Hematopoietic multipotent progenitor cell treated with erythropoietin and hydrocortisone succinate and interleukin-3 and kit ligand, for 17 days (in vitro differentiated cells): ENCODE measurements around the gene SPTBN1.
A peak's percentile ranks its signal among the peaks of the same experiment; 100 is the strongest.

ENCODE experiments used
- DNase-seq: peaks from one replicate; pipeline ENCODE4 v3.0.0-alpha.2; 2015; ENCODE audit warnings: low spot score

Gene SPTBN1

DNA sequence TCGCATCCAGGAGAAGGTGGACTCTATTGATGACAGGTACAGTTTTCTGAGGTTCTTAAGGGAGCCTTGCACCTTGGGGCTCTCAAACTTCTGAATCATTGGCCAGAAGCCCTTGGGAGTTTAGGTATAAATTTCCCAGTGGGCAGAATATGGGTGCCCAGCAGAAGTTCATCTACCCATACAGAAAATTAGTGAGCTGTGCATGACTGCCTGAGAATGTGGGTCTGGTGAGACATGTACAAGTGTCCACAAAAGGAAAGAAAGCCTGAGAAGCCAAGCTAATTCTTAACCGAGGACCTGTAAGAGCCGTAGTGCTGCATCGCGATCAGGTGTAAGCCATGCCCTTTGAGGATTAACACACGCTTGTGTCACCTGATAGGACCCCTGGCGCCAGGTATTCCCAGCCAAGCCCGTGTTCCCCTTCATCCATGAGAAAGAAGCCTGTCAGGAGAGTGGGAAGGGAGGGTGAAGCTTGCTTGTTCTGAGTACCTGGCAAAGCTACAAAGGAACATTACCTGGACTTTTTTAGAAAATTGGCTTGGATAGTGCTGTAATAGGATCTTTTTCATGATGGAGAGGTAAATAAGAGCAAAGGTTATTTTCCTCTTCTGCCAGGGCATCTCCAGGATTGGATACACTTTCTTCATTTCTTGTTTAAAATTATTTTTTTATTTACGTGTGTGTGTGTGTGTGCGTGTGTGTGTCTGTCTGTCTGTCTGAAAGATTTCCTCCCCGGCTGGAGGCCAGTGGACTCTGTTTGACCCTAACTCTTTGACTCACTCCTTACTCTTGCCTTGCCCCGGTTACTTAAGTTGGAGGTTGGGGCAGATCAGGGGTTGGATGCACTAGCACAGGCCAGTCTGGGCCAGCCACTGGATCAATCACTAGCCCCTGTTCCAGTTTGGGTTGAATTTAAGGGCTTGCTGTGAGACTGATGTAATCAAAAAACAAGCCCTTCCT lies 176.9 kb downstream of the SPTBN1 start:
- no peak for DNase-seq

DNA sequence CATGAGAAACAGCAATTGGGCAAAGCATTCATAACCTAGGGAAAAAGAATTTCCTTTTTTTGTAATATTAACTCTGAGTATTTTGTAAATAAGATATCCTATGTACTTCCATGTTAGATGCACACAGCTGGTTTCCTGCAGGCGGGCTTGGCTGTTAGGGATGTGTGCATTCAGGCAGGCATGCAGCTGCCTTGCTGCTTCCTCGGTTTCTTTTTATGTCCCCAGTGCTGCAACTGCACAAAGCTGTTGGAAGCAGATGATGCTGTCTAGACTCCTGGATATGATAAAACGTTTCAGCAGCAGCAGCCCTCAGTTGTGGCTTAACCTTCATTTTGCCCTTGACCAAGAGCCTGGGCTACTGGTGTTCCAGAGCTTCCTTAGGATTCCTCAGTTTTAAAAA lies 177.9 kb downstream of the SPTBN1 start:
- no peak for DNase-seq

DNA sequence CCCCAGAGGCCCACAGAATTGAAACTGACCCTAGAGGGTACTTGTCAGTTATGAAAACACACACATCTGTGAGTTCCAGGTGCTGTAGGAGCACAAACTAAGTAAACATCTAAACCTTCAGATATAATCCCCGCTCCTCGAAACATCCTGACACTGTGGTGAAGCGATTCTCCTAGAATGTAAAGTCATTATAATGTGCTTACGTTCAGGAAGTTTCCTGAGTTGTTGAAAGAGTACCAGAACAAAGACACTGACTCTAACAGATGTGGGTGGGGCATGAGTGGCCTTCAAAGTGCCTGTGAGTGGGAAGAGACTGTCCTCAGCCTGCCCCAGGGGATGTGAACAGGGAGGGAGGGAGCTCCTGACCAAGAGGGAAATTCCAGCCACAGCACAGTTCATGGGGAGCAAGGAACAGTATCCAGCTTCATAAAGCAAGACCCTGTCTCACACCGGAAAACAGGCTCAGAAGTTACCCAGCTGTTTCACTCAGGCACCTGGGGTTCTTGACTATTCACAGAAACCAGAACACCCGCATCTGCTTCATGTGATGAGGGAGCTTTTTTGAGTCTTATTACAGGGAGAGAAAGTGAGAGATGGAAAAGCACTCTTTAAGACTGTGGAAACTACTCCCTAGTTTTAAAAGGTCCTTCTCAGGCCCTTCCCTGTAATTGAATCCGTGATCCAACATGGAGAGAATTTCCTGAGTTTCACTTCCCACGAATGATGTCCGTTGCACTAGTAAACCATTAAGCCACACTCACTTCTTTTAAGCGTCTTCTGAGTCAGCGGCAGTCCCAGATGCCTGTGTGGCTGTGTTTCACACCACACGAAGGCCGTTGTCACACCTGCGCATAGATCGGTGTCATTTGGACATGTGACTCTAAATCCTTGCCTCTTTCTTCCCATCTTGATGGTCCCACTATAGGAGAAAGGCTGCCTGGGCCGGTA lies 178.7 kb downstream of the SPTBN1 start:
- DNase-seq: no peak

DNA sequence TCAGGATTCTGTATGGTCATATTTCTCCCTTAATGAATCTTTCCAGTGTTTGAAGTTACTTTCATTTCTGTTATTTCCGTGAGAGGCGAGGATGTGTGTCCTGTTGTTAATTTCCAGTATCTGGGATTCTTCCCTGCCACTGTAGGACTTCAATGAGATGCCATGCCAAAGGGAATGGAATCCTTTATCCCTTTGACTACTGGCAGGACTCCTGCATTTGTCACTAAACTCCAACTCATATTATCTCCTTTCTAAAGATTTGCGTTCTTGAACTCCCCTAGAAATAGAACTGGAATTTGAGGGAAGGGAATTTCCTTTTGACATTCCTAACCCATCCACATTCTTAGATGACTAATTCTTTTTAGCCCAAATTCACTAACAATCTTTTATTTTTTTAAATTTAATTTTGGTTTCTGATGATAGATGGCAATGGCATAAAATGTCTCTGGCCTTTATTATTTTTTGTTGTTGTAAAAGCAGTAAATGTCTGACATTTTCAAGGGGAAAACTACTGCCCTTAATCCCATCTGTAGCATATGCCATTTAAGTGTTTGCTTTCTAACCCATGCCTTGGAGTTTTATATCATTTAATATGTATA lies 179.5 kb downstream of the SPTBN1 start:
- DNase-seq: no peak

DNA sequence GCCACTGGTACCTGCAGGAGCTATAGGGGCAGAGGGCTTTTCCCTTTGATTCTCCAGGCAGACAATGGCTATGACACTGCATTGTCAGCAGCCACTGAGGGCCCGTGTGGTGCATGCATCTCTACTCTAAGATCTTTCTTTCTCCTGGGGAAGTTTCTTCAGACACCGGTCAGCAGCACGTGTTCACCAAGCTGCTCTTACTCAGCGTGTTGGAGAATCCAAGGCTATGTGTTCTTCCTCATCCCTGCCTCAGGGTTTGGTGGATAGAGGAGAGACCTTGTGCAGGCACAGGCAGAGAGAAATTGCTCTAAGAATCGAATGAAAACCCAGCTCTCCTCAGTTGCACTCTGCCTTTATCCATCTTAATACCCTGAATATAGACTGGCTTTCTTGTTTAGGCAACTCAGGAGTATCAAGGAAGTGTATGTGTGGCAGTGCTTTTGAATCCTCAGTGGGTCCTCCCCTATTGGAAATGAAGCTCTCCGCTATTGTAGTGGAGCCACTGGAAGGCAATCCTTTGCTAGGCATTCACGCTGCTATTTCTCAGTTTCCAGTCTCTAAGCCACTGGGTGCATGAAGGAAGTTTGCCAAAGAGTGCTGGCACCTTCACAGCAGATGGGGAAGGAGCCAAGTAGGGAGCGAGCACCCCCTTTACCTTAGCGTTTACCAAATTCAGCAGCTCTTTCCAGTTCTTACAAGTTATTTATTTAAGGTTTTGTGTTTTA lies 180.4 kb downstream of the SPTBN1 start:
- DNase-seq: no peak

DNA sequence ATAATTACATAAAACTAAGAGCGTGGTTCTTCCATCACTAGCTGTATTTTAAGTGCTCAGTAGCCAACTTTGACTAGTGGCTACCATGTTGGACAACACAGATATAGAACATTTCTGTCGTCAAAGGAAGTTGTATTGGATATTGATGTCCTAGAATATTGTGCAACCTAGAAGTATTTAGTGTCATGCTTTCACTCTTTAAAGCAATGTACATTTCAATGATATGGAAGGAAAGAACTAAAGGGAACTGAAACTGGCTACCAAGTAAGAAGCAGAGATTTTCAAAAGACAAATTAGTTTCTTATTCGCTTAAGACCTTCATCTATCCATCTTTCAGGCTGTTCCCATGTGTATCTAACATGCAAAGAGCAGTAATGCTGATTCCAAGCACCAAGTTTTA lies 182.0 kb downstream of the SPTBN1 start:
- DNase-seq: no peak

DNA sequence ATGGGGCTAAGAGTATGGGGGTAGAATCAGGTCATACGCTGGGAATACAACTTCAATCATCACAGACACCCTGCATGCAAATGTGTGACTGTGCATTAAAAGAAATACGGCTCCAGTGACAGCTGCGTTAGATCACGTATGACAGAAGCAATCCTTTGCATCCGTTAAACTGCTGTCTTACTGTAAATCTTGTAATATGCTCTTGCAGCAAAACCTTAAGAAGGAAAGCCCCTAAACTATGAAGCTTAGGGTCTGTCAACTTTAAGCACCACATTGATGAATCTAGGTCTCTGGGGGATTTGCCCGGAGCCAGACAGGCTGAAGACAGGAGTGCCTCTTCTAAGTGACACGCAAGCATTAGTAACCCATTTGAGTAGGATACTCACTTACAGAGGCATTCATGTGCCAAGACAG lies 182.7 kb downstream of the SPTBN1 start:
- no peak for DNase-seq

DNA sequence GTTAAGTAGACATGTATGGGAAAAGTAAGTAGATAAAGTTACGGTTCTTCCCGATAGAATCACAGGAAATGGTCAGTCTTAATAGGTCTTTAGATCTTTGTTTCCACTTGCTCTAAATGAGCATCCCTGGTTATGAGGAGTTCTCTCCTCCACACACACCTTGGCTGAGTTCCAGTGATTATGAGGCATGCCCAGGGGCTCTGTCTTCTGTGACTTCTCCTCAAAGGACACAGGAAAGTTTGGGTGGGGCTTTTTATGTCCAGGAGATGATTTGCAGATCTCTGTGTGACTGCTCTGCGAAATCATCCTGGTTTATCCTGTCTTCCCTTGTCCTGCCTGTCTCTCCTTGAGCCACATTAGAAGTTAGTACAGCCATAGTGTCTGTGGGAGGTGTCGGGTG lies 183.5 kb downstream of the SPTBN1 start:
- no peak for DNase-seq

DNA sequence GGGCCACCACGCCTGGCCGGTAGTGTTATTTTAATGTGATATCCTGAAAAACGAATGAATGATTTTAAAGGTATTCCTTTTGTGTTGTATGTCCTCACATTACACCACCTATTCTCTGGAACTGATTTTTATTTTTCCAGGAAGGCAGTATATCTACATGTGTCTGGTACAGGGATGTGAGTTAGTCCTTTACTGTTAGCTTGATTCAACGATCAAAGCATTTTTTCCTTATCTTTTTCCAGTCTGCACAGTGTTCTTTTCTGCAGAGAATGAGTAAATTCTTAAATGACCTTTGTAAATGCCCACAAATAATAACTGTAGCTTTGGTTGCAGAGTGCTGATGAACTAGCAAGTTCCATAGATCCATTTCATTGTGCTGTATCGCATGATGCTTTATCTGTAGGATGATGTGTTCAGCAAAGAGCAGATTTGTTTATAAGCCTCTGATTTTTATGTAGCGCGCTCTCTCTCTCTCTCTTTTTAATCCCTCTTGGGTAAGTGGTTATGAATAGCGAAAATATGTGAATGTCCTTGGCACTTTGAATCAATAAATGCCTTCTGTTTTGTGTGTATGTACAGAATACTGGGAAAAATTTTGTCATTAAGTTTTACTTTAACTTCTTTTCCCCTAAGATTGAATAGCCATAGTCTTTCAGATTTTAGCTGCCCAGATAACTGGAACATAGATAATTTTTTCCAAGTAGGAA lies 184.9 kb downstream of the SPTBN1 start:
- DNase-seq: no peak

DNA sequence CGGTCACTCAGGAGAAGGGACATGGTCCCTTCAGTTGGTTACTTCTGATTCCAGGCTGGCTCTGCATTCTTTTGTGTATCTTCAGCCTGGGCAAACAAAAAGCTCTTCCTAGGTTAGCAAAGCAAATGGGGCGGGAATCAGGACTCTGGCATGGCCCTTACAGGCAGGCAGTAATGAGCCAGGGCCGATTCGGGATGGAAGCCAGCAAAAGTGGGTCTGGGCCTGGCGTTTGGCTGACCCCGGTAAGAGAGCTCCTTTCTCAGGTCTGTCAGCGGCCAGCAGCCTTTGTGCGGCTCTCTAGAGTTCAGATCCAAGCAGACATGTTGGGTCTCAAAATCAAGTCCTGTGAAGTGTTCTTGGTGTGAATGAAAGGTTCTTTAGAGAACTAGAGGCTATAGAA lies 185.9 kb downstream of the SPTBN1 start:
- DNase-seq: no peak

DNA sequence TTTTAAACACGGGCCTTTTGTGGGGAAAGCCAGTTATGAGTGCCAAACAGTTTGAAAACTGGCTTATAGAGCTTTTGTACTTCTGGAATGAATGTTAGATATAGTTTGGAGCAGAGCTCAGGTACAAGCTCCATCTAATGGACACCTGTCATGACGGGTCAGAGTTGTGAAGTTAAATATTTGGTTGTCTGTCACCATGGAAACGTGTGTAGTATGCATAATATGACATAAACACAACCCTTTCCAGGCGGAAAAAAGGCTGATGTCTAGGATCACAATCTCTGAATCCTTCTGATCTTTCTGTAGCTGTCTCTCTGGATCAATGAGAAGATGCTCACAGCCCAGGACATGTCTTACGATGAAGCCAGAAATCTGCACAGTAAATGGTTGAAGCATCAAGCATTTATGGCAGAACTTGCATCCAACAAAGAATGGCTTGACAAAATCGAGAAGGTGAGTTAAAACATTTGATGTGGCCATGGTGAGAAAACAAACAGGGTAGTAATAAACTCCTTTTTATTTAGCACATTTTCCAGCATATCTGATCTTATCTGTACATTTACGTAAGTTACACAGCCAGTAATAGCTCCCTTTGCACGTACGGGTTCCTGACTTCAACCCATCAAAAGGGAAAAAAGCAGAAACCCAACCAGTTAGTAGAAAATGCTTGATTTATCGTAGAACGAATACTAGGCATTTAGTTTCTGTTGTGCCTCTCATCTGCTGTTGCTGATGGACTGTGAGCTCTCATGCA lies 186.7 kb downstream of the SPTBN1 start:
- no peak for DNase-seq

DNA sequence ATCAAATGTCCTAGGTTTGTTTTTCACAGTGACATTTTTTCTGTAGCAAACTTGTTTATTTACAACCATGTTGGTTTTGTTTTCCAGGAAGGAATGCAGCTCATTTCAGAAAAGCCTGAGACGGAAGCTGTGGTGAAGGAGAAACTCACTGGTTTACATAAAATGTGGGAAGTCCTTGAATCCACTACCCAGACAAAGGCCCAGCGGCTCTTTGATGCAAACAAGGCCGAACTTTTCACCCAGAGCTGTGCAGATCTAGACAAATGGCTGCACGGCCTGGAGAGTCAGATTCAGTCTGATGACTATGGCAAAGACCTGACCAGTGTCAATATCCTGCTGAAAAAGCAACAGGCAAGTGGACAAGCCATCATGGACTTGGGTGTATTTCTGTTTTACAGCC lies 188.1 kb downstream of the SPTBN1 start:
- no peak for DNase-seq

DNA sequence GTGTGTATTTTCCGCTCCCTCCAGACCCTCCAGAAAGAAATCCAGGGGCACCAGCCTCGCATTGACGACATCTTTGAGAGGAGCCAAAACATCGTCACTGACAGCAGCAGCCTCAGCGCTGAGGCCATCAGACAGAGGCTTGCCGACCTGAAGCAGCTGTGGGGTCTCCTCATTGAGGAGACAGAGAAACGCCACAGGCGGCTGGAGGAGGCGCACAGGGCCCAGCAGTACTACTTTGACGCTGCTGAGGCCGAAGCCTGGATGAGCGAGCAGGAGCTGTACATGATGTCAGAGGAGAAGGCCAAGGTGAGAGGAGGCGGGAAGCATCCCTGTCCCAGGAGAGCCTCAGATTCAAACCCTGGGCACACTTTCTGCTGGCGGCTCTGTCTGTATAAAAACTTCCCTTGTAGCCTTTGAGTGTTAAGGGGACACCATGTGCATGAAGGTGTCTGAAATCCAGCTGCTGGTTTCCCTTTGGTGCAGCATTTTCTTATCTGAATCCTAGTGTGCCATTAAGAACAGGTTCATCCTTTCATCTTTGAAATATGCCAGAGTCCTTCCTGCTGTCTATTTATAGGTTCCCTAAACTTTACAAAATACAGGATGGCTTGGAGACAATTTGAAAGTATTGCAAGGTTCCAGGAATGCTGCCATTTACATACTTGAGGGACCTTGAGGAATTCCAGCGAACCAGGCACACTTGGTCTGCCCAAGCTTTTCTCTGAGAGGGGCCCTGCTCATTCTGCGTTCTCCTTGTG lies 190.2 kb downstream of the SPTBN1 start:
- no peak for DNase-seq

DNA sequence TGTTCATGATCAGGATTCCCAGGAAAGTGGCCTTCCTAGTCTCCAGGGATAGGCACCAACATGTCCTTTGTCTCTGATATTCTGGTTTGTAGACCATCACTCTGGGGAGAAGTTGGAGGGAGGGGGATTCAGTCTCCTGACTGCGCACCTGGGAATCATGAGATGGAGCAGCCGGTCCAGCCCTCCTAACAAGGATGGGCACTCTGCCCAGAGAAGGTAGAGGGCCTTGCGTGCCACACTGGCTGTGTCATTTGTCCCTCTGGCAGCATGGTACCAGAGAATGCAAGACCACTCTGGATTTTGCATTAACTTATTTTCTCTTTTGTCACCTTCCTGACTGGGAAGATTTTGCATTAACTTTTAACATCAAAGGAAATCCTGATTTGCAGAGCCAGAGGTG lies 192.1 kb downstream of the SPTBN1 start:
- no peak for DNase-seq

DNA sequence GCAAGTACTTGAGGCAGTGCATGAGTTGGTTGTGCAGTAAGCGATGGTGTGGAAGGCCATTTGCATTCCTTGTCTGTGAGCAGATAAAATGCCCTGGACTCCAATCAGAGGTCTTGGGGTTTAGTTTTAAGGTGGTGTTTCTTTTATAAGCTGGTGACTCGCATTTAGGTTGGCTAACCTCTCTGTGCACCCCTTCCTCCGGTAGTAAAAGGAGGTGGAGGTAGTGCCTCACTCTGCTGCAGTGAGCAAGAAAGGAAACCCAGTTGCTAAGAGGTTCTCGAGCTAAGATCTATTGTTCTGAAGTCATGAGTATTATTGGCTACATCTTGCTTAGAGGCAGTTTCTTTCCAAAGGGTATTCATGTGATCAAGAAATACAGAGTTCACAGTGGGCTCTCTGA lies 193.1 kb downstream of the SPTBN1 start:
- no peak for DNase-seq

DNA sequence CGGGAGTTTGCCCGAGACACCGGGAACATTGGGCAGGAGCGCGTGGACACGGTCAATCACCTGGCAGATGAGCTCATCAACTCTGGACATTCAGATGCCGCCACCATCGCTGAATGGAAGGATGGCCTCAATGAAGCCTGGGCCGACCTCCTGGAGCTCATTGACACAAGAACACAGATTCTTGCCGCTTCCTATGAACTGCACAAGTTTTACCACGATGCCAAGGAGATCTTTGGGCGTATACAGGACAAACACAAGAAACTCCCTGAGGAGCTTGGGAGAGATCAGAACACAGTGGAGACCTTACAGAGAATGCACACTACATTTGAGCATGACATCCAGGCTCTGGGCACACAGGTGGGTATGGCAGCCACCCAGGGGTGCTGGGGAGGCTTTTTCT lies 193.5 kb downstream of the SPTBN1 start:
- no peak for DNase-seq

DNA sequence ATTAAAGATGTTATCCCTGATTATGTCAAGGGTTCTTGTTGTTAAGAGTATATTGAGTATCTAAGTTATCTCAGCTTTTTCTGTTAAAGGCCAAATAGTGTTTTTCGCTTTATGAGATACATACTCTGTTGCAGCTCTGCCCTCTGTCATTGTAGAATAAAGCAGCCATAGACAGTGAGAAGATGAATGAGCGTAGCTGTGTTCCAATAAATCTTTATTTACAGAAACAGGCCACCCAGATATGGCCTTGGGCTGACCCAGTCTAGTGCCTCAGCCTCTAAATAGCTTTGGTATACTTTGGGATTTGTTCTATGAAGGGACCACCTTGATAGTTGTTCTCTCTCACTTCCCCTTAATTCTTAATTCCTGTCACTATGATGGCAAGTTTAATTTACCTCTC lies 194.5 kb downstream of the SPTBN1 start:
- no peak for DNase-seq

DNA sequence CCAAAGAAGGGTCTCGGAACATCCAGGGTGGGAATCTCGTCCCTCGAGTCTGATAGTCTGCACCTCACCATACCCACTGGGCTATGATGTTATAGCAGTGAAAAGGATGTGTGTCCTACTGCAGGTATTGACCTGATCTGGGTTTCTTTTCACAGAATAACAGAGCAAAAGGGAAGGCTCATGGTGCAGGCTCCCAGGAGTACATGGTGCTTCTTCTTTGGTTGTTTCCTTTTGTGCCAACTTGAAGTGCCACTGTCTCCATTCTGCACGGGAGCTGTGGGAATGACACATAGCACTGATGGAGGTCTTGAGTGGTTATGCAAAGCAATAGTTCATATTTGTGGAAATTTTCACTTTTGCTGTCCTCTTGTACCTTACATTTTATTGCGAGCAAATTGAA lies 195.2 kb downstream of the SPTBN1 start:
- DNase-seq: no peak

DNA sequence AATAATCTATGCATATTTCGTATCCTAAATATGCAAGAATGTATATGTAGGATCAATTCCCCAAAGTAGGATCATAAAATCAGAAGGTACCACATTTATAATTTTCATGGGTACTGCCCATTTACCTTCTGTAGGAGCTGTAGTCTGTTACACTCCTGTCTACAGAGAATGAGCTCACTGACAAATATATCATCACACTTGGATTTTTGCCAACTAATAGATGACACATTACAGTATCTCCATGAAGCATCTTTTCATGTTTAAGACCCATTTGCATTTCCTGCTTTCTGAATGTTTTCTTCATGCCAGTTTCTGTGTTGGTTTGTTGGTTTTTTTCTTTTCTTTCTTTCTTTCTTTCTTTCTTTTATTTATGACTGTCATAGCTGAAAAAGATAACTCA lies 196.4 kb downstream of the SPTBN1 start:
- peak; percentile 11 for DNase-seq
